ENCODE results near the gene SDR42E1. TPM values are rescaled to one million over a fixed set of nuclear protein-coding genes. Genes with fewer than 3 reads are reported as not detected.

The SDR42E1 gene
- total and polyA plus RNA-seq, 2 of the 13 experiments (the other 11 are each of a cell fraction or from before 2014, with no cell fraction given), result 0.01 to 0.13 TPM

DNA sequence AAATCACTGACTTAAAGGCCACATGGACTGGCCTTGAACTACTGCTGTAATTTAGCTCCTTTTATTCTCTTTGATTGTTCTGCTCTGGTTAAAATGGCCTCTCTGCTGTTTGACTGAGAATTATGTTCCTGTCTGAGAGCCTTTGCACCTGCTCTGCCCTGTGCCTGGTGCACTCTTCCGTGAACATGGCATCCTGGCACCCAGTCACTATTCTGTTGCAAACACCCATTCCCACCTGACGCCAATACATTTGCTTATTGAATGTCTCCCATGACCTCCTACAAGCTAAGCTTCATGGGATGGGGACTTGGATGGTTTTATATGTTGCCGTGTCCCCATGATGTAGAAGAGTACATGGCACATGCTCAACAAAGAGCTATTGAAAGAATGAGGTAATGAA, 43.8 kb upstream of the SDR42E1 start (continued):
- TF ChIP-seq SKI (IDR thresholded peaks at IDR 0.05; ENCODE audit: partially characterized antibody) (no peak), FOSL1 (CRISPR knock-in tag; IDR thresholded peaks at IDR 0.05; ENCODE audit: borderline replicate concordance) (no peak), MYC (CRISPR knock-in tag; IDR thresholded peaks at IDR 0.05; ENCODE audit: borderline replicate concordance) (no peak), ZNF598 (CRISPR knock-in tag; IDR thresholded peaks at IDR 0.05; ENCODE audit: borderline replicate concordance) (no peak), HNRNPK (IDR thresholded peaks at IDR 0.05; ENCODE audit: low read depth, low read length, poor library complexity, severe bottlenecking) (no peak)
- TF ChIP-seq, protein P1, sequence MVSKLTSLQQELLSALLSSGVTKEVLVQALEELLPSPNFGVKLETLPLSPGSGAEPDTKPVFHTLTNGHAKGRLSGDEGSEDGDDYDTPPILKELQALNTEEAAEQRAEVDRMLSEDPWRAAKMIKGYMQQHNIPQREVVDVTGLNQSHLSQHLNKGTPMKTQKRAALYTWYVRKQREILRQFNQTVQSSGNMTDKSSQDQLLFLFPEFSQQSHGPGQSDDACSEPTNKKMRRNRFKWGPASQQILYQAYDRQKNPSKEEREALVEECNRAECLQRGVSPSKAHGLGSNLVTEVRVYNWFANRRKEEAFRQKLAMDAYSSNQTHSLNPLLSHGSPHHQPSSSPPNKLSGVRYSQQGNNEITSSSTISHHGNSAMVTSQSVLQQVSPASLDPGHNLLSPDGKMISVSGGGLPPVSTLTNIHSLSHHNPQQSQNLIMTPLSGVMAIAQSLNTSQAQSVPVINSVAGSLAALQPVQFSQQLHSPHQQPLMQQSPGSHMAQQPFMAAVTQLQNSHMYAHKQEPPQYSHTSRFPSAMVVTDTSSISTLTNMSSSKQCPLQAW (CRISPR knock-in tag; IDR thresholded peaks at IDR 0.05), result peak; percentile 34; the same call in 1 of the 2 replicates

DNA sequence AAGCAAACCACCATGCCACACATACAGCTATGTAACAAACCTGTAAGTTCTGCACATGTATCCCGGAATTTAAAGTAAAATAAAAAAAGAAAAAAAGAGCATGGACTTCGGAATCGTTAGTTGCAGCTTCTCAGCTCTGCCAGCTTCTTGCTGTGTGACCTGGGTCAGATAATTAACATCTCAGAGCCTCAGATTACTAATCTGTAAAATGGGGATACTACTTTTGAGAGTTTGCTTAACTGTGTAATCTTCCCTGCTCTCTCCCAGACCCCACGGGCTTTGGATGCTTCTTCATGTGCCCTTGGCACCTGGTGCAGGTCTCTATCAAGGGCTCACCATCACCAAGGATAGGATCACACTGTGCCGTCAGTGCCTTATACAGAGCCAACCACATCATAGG, 40.4 kb upstream of the SDR42E1 start:
- Histone ChIP-seq H3K36me3 (replicated peaks in 1 of 2; ENCODE audit: control insufficient read depth in 1 of 2, insufficient read depth in 2 of 2, low read length in 2 of 2) (peaks cover 0 to 3% of the 10 kb centered on the region in 2 experiments; a peak in 1 of 5 replicates), H3K9ac (ENCODE audit: insufficient read depth, low read depth, low read length) (no peak overlapping the region), H3K4me3 (replicated peaks in 1 of 3; ENCODE audit: insufficient read depth in 1 of 3, low read depth in 2 of 3, low read length in 3 of 3) (no peak overlapping the region), H3K9me3 (ENCODE audit: low read length) (no peaks in the 10 kb centered on the region), H3K4me2 (ENCODE audit: low read depth, low read length) (no peak overlapping the region), H3K27ac (ENCODE audit: extremely low read length, insufficient read depth, low read length) (peak overlapping the region; percentile 27), H3K4me1 (ENCODE audit: insufficient read depth, low read length) (peaks cover 100% of the 10 kb centered on the region), H3K27me3 (ENCODE audit: control insufficient read depth in 1 of 2, insufficient read depth in 2 of 2, low read length in 2 of 2) (no peaks in the 10 kb centered on the region), H4K20me1 (ENCODE audit: insufficient read depth, low read length) (no peaks in the 10 kb centered on the region), H2AFZ (ENCODE audit: low read length) (no peak overlapping the region), H3K79me2 (ENCODE audit: insufficient read depth, low read length) (peaks cover 27% of the 10 kb centered on the region)
- in situ Hi-C loops (cut with HindIII; ENCODE audit: extremely low pct_ligation_motif_present, low pct_unique_long_range_greater_than_20kb) (no loop called here), intact Hi-C loops (cut with micrococcal nuclease; ENCODE audit: unreplicated experiment) (loop anchor here (2.0 kb wide), 1 partner anchor 17 kb away; the partner anchor contains the start of gene HSD17B2)
- ChIA-PET CTCF (ENCODE audit: low intra/inter-chr PET ratio, low total read pairs) (no interaction called here), POLR2A (interaction anchor here (1.7 to 2.4 kb wide), 3 partner anchors 17 to 118 kb away, joined by 10 to 14 read pairs (median 12); partner anchors contain the start of genes HSD17B2 and MPHOSPH6)
- FAIRE-seq (no peak), DNase-seq (ENCODE audit: low spot score) (no peak), ATAC-seq (no peak)
- BruUV-seq (replicated peaks), result no TSS peak
- TF ChIP-seq HNRNPK (IDR thresholded peaks at IDR 0.05; ENCODE audit: low read depth, low read length, poor library complexity, severe bottlenecking), result peak; percentile 39
- TF ChIP-seq ZNF629 (CRISPR knock-in tag; conservative IDR thresholded peaks at IDR 0.05), result peak; percentile 87
- no peak for TF ChIP-seq ZNF761 (CRISPR knock-in tag; conservative IDR thresholded peaks at IDR 0.05)
- no peak for TF ChIP-seq CHD2 (IDR thresholded peaks at IDR 0.05; ENCODE audit: low read depth, low read length)
- TF ChIP-seq, protein P2, sequence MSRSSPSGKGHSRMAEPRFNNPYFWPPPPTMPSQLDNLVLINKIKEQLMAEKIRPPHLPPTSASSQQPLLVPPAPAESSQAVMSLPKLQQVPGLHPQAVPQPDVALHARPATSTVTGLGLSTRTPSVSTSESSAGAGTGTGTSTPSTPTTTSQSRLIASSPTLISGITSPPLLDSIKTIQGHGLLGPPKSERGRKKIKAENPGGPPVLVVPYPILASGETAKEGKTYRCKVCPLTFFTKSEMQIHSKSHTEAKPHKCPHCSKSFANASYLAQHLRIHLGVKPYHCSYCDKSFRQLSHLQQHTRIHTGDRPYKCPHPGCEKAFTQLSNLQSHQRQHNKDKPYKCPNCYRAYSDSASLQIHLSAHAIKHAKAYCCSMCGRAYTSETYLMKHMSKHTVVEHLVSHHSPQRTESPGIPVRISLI (CRISPR knock-in tag; IDR thresholded peaks at IDR 0.05; ENCODE audit: borderline replicate concordance), result no peak
- 95% methylated on average over 5 of the region's 5 CpGs for WGBS (ENCODE audit: low lambda C conversion rate)
